ENCODE data around the gene TUBB2A.
A peak's percentile ranks its signal among the peaks of the same experiment; 100 is the strongest.

TUBB2A gene

GRCh38 chr6:3124667-3125066, 32.7 kb downstream of the TUBB2A start:
- no peak for DNase-seq (ENCODE audit: low read depth, low spot score)

GRCh38 chr6:3122823-3123182, 34.5 kb downstream of the TUBB2A start:
- DNase-seq (ENCODE audit: low read depth, low spot score) = no peak

GRCh38 chr6:3120765-3121089, 36.6 kb downstream of the TUBB2A start:
- no peak for DNase-seq (ENCODE audit: low read depth, low spot score)

- peak; percentile 7 for DNase-seq (ENCODE audit: low read depth, low spot score)
These were observed 38.2 kb downstream of the TUBB2A start for GRCh38 chr6:3119040-3119723.

- peak; percentile 77 for DNase-seq (ENCODE audit: low read depth, low spot score)
These were observed 38.8 kb downstream of the TUBB2A start, which contains the start of gene BPHL for GRCh38 chr6:3118353-3119039. Gene BPHL (plus strand): TSS chr6:3118711. CDS start chr6:3118741, 30 bp downstream.

GRCh38 chr6:3117912-3118352, 39.4 kb downstream of the TUBB2A start:
- DNase-seq (ENCODE audit: low read depth, low spot score) = peak; percentile 54

GRCh38 chr6:3114377-3114776, 43.0 kb downstream of the TUBB2A start:
- no peak for DNase-seq (ENCODE audit: low read depth, low spot score)

GRCh38 chr6:3109761-3110160, 47.6 kb downstream of the TUBB2A start:
- DNase-seq (ENCODE audit: low read depth, low spot score) = no peak

- no peak for DNase-seq (ENCODE audit: low read depth, low spot score)
These were observed 48.5 kb downstream of the TUBB2A start for GRCh38 chr6:3108746-3109414.

Data from smooth muscle cell of the brain vasculature (primary cell).